ENCODE data around the gene RAI1.

GRCh38 chr17:17851103-17852002 lies 170.1 kb downstream of the RAI1 start:
- TF ChIP-seq NFRKB (IDR thresholded peaks at IDR 0.05) (no peak), ELF4 (IDR thresholded peaks at IDR 0.05) (no peak), ARNT (IDR thresholded peaks at IDR 0.05) (no peak), BHLHE40 (IDR thresholded peaks at IDR 0.05; ENCODE audit: borderline replicate concordance) (no peak), SUZ12 (IDR thresholded peaks at IDR 0.05) (no peak), LEF1 (IDR thresholded peaks at IDR 0.05; ENCODE audit: borderline replicate concordance) (no peak), TARDBP (IDR thresholded peaks at IDR 0.05) (no peak), SP1 (IDR thresholded peaks at IDR 0.05) (no peak), ZNF384 (IDR thresholded peaks at IDR 0.05) (no peak), L3MBTL2 (conservative IDR thresholded peaks at IDR 0.05) (no peak), HDGF (IDR thresholded peaks at IDR 0.05; ENCODE audit: borderline replicate concordance) (no peak), FOXA1 (IDR thresholded peaks at IDR 0.05) (no peak)

All from HEK293T (cell line).